ENCODE data around the gene TMPRSS5.
A peak's percentile ranks its signal among the peaks of the same experiment; 100 is the strongest.

The TMPRSS5 gene

GRCh38 chr11:113729456-113729855, 23.3 kb upstream of the TMPRSS5 start:
- H3K4me3 ChIP-seq = no peak overlapping the region
- no peaks in the 10 kb centered on the region for H3K27me3 ChIP-seq
- intact Hi-C loops (cut with DNase I; ENCODE audit: low total_unique reads) = no loop called here
- peaks cover 0 to 24% (median 18%) of the 10 kb centered on the region in 3 donors for H3K36me3 ChIP-seq
- no peak overlapping the region for H3K27ac ChIP-seq
- no peak for DNase-seq
- no peaks in the 10 kb centered on the region for H3K9me3 ChIP-seq
- no peak for TF ChIP-seq CTCF (IDR thresholded peaks at IDR 0.05)
- peaks cover 0 to 8% (median 0%) of the 10 kb centered on the region in 4 donors for H3K4me1 ChIP-seq

- no peak for TF ChIP-seq CTCF (IDR thresholded peaks at IDR 0.05)
- H3K36me3 ChIP-seq = peaks cover 0 to 17% (median 13%) of the 10 kb centered on the region in 3 donors
- peak in 1 of 2 donors; percentile 20 for DNase-seq
- no peaks in the 10 kb centered on the region for H3K9me3 ChIP-seq
- intact Hi-C loops (cut with DNase I; ENCODE audit: low total_unique reads) = no loop called here
- no peak overlapping the region for H3K4me3 ChIP-seq
- no peaks in the 10 kb centered on the region for H3K27me3 ChIP-seq
- peaks cover 0 to 8% (median 0%) of the 10 kb centered on the region in 4 donors for H3K4me1 ChIP-seq
- no peak overlapping the region for H3K27ac ChIP-seq
Measured at GRCh38 chr11:113728814-113729213, 22.7 kb upstream of the TMPRSS5 start.

- H3K36me3 ChIP-seq = no peaks in the 10 kb centered on the region
- intact Hi-C loops (cut with DNase I; ENCODE audit: low total_unique reads) = no loop called here
- no peak for DNase-seq
- H3K9me3 ChIP-seq = no peaks in the 10 kb centered on the region
- TF ChIP-seq CTCF (IDR thresholded peaks at IDR 0.05) = no peak
- no peak overlapping the region for H3K27ac ChIP-seq
- no peaks in the 10 kb centered on the region for H3K27me3 ChIP-seq
- H3K4me1 ChIP-seq = peaks cover 0 to 8% (median 0%) of the 10 kb centered on the region in 4 donors
- no peak overlapping the region for H3K4me3 ChIP-seq
Measured at GRCh38 chr11:113725913-113726312, 19.8 kb upstream of the TMPRSS5 start.

GRCh38 chr11:113725407-113725806, 19.3 kb upstream of the TMPRSS5 start:
- H3K4me1 ChIP-seq = peaks cover 0 to 3% (median 0%) of the 10 kb centered on the region in 4 donors
- intact Hi-C loops (cut with DNase I; ENCODE audit: low total_unique reads) = no loop called here
- no peaks in the 10 kb centered on the region for H3K9me3 ChIP-seq
- H3K27me3 ChIP-seq = no peaks in the 10 kb centered on the region
- peaks cover 0 to 3% (median 0%) of the 10 kb centered on the region in 3 donors for H3K36me3 ChIP-seq
- H3K27ac ChIP-seq = no peak overlapping the region
- no peak for TF ChIP-seq CTCF (IDR thresholded peaks at IDR 0.05)
- no peak overlapping the region for H3K4me3 ChIP-seq
- DNase-seq = no peak

- no peak for DNase-seq
- Histone ChIP-seq H3K4me3 (no peak overlapping the region), H3K9me3 (no peaks in the 10 kb centered on the region), H3K36me3 (peaks cover 0 to 8% (median 0%) of the 10 kb centered on the region in 3 donors), H3K27ac (no peak overlapping the region), H3K27me3 (no peaks in the 10 kb centered on the region), H3K4me1 (no peaks in the 10 kb centered on the region)
- intact Hi-C loops (cut with DNase I; ENCODE audit: low total_unique reads) = no loop called here
- no peak for TF ChIP-seq CTCF (IDR thresholded peaks at IDR 0.05)
Measured at GRCh38 chr11:113724778-113725177, 18.7 kb upstream of the TMPRSS5 start.

GRCh38 chr11:113723787-113724186, 17.7 kb upstream of the TMPRSS5 start:
- no peak for TF ChIP-seq CTCF (IDR thresholded peaks at IDR 0.05)
- peaks cover 0 to 16% (median 0%) of the 10 kb centered on the region in 3 donors for H3K36me3 ChIP-seq
- H3K27ac ChIP-seq = no peak overlapping the region
- DNase-seq = no peak
- intact Hi-C loops (cut with DNase I; ENCODE audit: low total_unique reads) = no loop called here
- H3K4me1 ChIP-seq = no peaks in the 10 kb centered on the region
- H3K4me3 ChIP-seq = no peak overlapping the region
- H3K9me3 ChIP-seq = no peaks in the 10 kb centered on the region
- no peaks in the 10 kb centered on the region for H3K27me3 ChIP-seq

All from tibial artery (tissue), 4 donors.